ENCODE results near the gene MIS18BP1. TPM values are rescaled to one million over a fixed set of nuclear protein-coding genes. Genes with fewer than 3 reads are reported as not detected.
A peak's percentile ranks its signal among the peaks of the same experiment; 100 is the strongest.
"Not testable (repeated sequence)": the region's sequence is repeated elsewhere in the genome, so short reads cannot be mapped to it uniquely, and the experiment has no call there.

The MIS18BP1 gene
- total RNA-seq (2014; rRNA removed; shearing (Covaris generic)), result 42.8 and 49.2 TPM in 2 replicates
- 26.7 and 28.6 TPM in 2 replicates for polyA plus RNA-seq (2015; cell fraction: cytosol; rRNA removed)
- 90.9 and 114 TPM in 2 replicates for polyA plus RNA-seq (2015; cell fraction: nucleus; rRNA removed)

DNA sequence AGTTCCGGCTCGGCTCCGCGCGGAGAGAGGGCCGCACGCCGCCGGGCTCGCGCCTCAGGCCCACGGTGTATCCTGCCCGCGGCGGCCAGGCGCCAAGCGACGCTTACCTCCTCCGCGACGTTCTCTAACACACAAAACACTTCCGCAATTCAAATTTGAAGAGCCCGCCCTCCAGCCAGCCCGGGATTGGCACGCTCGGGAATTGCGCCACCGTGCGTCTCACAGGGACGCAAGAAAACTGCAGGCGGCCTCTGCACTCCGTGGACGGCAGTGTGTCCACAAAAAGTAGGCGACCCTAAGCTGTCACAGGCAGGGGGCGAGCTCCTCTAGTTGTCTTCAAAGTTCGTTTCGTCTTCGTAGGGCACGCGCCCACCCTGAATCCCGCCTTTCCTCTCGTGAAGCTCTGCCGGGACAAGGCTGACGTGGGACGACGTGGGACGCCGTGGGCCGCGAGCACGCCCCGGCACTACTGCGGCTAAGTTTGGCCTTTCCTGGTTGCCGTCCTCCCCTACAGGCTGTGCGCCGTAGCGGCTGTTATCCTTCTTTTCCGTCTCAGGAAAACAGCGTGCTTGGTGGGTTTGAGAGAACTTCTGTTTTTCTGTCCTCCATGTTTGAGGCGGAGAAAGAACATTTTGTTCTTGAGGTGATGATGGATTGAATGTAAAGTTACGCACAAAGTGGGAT, at the start of gene MIS18BP1:
Gene MIS18BP1 (minus strand): TSS at position 133 of the 684 bp plus-strand sequence. CDS start 5,916 bp downstream, outside the sequence.
- peak; percentile 97 for DNase-seq (ENCODE audit: low read depth)

DNA sequence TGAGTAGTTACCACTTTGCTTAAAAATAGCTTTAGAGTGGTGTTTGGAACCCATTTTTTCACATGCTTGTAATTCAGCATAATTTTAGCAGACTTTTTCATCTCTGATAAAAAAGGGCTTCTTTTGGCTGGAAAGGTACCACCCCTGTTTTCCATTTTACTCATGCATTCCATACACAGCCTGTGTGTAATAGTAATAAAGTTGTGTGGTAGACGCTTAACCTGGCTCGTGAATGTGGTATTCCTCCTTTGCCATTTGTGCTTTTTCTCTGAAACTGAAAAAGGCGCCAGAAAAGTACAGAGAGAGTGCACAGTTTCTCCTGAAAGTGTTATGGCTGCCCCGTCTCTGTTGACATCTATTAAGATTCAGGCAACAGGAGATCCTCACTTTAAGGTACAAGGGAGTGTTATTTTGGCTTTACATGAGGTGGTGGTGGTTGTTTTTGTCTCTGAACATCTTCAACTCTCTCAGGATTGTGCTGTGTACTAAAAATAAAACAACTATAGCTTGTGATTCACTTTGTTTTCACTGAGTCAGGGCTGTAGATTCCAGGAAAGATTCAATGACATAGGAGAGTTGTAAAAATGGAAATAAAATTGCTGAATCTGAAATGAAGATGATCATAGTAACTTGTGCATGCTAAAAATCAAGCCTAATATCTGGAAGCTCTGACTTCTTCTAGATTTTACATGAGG, 45.6 kb upstream of the MIS18BP1 start:
- DNase-seq (ENCODE audit: low read depth), result no peak

GRCh38 chr14:45294796-45295195, 41.8 kb upstream of the MIS18BP1 start:
- DNase-seq (ENCODE audit: low read depth), result not testable (repeated sequence)

DNA sequence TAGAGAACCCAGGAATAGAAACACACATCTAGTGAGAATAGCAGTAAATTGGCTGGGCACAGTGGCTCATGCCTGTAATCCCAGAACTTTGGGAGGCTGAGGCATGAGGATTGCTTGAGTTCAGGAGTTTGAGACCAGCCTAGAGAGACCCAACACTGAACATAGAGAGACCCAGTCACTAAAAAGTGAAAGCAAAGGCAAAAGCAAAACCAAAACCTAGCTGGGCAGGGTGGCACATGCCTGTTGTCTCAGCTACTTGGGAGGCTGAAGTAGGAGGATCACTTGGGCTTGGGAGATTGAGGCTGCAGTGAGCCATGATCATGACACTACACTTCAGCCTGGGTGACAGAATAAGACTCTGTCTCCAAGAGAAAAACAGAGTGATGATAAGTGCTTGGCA, 37.5 kb upstream of the MIS18BP1 start:
- DNase-seq (ENCODE audit: low read depth), result no peak

DNA sequence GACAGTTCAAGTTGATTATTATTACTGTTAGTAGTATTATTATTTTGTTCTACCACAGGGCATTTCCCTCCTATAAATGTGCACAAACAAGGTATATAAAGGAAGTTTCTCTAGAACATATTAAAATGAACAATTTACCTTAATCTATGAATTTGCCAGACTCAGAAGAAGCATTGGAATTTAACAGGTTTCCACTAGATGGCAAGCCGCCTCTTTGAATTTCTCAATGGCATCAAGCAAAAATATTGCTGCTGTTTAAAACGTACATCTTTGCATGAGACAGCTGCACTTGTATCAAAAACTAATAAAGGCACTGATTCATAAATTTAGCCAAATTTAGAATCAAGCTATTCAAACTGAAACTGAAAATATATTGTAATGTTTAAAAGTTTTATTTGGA, 34.6 kb upstream of the MIS18BP1 start:
- DNase-seq (ENCODE audit: low read depth), result no peak

- DNase-seq (ENCODE audit: low read depth), result no peak
Measured at GRCh38 chr14:45284802-45285201, 31.8 kb upstream of the MIS18BP1 start.

DNA sequence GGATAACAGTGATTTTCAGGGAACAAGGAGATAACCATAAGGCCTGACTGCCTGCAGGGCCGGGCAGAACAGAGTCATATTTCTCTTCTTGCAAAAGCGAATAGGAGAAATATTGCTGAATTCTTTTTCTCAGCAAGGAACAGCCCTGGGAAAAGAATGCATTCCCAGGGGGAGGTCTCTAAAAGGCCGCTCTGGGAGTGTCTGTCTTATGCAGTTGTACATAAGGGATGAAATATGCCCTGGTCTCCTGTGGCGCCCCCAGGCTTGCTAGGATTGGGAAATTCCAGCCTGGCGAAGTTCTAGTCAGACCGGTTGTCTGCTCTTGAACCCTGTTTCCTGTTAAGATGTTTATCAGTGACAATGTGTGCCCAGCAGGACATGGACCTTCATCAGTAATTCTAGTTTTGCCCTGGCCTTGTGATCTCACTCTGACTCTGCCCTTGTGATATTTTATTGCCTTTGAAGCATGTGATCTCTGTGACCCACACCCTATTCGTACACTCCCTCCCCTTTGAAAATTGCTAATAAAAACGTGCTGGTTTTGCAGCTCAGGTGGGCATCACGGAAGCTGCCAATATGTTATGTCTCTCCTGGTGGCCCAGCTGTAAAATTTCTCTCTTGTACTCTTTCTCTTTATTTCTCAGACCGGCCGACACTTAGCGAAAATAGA, 28.9 kb upstream of the MIS18BP1 start:
- not testable (repeated sequence) for DNase-seq (ENCODE audit: low read depth)

DNA sequence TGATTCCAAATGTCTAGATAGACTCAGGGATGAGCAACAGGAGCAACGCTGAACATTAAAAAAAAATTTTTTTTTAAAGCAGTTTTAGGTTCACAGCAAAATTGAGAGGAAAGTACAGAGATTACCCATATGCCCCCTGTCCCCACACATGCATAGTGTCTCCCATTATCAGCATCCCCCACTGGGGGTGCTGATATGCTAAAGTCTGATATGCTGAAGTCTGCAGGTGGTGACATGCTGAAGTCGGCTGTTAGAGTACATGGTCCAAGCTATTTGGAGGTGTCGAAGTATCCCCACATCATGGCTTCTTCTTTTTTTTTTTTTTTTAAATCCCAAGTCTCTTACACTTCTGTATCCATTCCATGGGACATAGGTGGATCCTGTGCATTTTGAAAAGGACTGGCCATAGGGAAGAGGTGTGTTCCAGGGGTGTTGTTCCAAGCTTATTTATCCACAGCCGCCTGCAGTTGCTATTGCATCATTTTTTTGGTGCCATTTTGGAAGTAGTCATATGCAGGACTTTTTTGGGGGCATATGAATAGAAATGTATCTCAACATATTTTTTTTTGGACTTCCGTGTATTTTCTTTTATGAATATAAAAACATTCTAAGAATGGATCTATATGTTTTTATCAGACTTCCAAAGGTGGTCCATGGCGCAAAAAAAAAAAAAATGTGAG, 19.0 kb upstream of the MIS18BP1 start:
- no peak for DNase-seq (ENCODE audit: low read depth)

GRCh38 chr14:45270031-45270430, 17.0 kb upstream of the MIS18BP1 start:
- DNase-seq (ENCODE audit: low read depth), result no peak

- no peak for DNase-seq (ENCODE audit: low read depth)
Measured at GRCh38 chr14:45267071-45267470, 14.1 kb upstream of the MIS18BP1 start.

- DNase-seq (ENCODE audit: low read depth), result no peak
Measured at GRCh38 chr14:45262637-45263036, 9.6 kb upstream of the MIS18BP1 start.

GRCh38 chr14:45261209-45261608, 8.2 kb upstream of the MIS18BP1 start:
- DNase-seq (ENCODE audit: low read depth), result no peak

DNA sequence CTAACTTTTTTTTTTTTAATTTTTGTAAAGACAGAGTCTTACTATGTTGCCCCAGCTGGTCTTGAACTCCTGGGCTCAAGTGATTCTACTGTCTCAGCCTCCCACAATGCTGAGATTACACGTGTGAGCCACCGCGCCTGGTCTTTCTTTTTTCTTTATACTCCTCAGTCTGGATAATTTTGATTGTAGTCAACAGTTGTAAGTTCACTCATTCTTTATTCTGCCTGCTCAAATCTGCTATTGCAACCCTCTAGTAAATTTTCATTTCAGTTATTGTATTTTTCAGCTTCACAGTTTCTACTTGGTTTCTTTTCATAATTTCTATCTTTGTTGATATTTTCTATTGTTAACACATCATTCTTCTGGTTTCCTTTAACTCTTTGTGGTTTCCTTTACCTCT, 5.8 kb upstream of the MIS18BP1 start:
- DNase-seq (ENCODE audit: low read depth), result no peak

DNA sequence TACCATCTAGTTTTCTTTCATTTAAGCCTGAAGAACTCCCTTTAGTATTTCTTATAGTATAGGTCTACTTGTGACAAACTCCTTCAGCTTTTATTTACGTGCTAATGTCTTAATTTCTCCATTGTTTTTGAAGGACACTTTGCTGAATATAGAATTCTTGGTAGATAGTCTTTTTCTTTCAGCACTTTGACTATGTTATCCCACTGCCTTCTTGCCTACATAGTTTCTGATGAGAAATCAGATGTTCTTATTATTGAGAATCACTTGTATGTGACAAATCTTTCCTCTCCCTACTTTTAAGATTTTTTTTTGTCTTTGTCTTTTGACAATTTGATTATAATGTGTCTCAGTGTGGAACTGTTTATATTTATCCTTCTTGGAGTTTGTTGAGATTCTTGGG, 5.1 kb upstream of the MIS18BP1 start:
- DNase-seq (ENCODE audit: low read depth), result no peak

- no peak for DNase-seq (ENCODE audit: low read depth)
Measured at GRCh38 chr14:45254771-45255170, 1.8 kb upstream of the MIS18BP1 start.

GRCh38 chr14:45253754-45254310, 830 bp upstream of the MIS18BP1 start:
- peak; percentile 73 for DNase-seq (ENCODE audit: low read depth)

DNA sequence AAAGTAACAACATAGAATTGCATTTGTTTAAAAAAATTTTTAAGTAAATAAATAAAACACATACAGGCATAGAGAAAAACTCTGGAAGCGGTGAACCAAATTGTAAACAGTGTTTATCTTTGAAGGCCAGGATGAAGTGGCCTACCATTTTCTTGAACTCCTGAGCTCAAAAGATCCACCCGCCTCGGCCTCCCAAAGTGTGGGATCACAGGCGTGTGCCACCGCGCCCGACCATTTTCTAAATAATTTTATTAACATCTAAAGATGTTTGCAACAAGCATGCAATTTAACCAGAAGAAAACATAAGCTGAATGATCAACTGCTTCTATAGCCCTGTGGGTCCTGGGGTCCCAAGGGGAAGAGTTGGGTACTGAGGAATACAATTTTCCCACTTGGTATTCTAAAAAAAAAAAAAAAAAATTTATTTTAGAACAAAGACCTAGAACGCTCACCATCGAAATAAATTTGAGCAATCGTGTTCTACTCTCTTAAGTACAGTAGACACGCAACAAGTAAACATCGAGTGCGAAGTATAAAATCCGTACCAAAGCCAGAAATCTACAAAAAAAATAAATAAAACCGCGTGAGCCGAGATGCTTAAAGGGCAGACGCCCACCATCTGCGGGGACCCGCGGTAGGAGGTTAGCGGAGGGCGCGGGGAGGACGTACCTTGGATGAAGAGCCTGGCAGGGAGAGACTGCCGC, 484 bp downstream of the MIS18BP1 start:
- no peak for DNase-seq (ENCODE audit: low read depth)

DNA sequence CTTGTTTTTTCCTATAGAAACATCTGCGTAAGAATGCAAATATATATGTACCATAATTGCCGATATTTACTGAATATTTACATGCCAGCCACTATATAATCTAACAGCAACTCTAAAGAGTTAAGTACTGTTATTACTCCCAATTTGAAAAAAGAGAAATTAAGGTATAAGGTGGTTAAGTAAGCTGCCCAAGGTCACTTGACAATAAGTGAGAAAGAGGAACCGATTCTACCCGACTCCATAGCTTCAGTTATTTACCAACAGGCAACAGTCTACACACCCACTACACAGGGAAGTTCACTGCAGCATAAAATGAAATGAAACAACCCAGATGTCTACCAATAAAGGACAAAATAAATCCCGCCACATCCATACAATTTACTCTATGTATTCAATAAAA, 1.1 kb downstream of the MIS18BP1 start:
- DNase-seq (ENCODE audit: low read depth), result no peak

DNA sequence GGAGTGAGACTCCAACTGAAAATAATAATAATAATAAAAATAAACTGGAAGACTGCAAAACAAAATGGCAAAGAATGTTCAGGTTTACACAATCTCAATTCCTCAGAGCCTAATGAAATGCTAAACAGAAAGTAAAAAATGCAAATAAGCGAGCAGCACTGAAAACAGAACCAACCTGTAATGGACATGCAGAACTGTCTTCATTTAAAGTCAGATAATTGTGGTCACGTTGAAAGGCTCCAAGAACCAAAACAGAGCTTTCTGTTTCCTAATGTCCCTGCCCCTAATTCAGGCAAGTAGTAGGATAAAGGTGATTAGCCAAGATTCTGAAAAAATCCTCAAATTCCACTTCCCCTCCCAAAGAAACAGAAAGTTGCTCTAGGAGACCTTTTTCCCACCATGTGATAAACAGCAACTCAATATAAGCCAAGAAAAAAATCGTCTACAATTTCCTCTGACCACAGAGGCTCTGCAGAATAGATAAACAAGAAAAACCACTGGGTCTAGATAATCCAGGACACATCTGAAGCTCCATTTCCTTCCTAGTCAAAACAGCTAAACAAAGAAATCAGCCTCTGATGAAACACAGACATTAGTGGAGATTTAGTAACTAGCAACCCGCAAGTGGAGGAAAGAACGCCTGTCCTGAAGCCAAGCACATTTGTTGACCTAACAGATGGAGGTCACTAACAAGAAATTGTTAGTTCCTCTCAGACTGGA, 3.0 kb downstream of the MIS18BP1 start:
- DNase-seq (ENCODE audit: low read depth), result no peak

DNA sequence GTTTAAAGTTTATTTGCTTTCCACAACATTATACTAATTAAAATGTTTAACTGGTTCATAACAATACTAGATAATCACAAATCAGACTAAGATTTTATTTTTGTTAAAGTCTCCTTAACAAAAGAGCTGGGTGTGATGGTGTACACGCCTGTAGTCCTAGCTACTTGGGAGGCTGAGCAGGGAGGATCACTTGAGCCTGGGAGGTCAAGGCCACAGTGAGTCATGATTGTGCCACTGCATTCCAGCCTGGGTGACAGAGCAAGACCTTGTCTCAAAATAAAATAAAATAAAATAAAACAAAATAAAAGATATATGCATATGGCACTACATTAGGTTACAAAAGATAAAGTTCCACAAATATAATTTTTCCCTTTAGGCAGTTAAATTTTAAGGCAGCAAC, 5.6 kb downstream of the MIS18BP1 start:
- DNase-seq (ENCODE audit: low read depth), result no peak

All from HT1080 (cell line).